Measurements from ENCODE around the gene DPYSL5.

DNA sequence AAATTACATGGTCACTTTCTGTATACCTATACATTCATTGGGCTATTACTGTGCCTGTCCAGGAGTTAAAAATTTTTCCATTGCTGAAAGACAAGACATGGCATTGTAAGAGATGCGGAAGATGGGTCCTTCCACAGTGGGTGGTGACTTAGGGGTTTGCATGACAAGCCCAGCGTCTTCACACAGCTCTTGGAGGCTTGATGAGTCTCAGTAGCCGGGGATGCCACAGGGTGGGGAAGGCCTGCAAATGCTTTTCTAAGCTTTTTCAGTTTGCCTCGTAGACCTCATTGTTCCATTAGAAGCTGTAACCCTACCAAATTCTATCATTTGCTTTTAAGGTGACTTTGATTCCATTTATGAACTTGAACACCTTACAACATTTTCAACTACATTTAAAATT, 104.4 kb downstream of the DPYSL5 start:
- TF ChIP-seq, protein P1, sequence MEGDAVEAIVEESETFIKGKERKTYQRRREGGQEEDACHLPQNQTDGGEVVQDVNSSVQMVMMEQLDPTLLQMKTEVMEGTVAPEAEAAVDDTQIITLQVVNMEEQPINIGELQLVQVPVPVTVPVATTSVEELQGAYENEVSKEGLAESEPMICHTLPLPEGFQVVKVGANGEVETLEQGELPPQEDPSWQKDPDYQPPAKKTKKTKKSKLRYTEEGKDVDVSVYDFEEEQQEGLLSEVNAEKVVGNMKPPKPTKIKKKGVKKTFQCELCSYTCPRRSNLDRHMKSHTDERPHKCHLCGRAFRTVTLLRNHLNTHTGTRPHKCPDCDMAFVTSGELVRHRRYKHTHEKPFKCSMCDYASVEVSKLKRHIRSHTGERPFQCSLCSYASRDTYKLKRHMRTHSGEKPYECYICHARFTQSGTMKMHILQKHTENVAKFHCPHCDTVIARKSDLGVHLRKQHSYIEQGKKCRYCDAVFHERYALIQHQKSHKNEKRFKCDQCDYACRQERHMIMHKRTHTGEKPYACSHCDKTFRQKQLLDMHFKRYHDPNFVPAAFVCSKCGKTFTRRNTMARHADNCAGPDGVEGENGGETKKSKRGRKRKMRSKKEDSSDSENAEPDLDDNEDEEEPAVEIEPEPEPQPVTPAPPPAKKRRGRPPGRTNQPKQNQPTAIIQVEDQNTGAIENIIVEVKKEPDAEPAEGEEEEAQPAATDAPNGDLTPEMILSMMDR (IDR thresholded peaks at IDR 0.05; ENCODE audit: poor library complexity), result no peak
- TF ChIP-seq EZH2phosphoT487 (IDR thresholded peaks at IDR 0.05; ENCODE audit: low read depth, severe bottlenecking, unreplicated experiment) (no peak), EZH2 (IDR thresholded peaks at IDR 0.05; ENCODE audit: borderline replicate concordance) (no peak)
